HG03432 (cell line): Measurements from ENCODE around the gene HCRTR1.

Source experiments
- ATAC-seq: cut with Tn5 transposase; IDR thresholded peaks from one replicate; pipeline ENCODE4 v1.9.1; 2021; ENCODE audit warnings: mild to moderate bottlenecking, moderate library complexity; ENCODE audit not compliant: unreplicated experiment

HCRTR1 gene

GRCh38 chr1:31596737-31597097 lies 20.8 kb upstream of the HCRTR1 start:
- ATAC-seq, result no peak

GRCh38 chr1:31598980-31599379 lies 18.5 kb upstream of the HCRTR1 start:
- ATAC-seq, result no peak

GRCh38 chr1:31600641-31601040 lies 16.8 kb upstream of the HCRTR1 start:
- ATAC-seq, result no peak

- ATAC-seq, result no peak
Observed at GRCh38 chr1:31602081-31602480, 15.4 kb upstream of the HCRTR1 start.

GRCh38 chr1:31605908-31606427 lies 11.5 kb upstream of the HCRTR1 start:
- ATAC-seq, result peak; percentile 92

GRCh38 chr1:31607360-31607759 lies 10.1 kb upstream of the HCRTR1 start:
- no peak for ATAC-seq

GRCh38 chr1:31609514-31610118 lies 7.9 kb upstream of the HCRTR1 start:
- no peak for ATAC-seq

- ATAC-seq, result no peak
Observed at GRCh38 chr1:31614414-31615005, 3.0 kb upstream of the HCRTR1 start.

GRCh38 chr1:31615414-31615813 lies 2.1 kb upstream of the HCRTR1 start:
- ATAC-seq, result no peak

GRCh38 chr1:31615939-31616338 lies 1.6 kb upstream of the HCRTR1 start:
- ATAC-seq, result no peak

GRCh38 chr1:31617916-31618746 lies 642 bp downstream of the HCRTR1 start:
- peak; percentile 54 for ATAC-seq

GRCh38 chr1:31618916-31619846 lies 1.7 kb downstream of the HCRTR1 start:
- ATAC-seq, result no peak

- no peak for ATAC-seq
Observed at GRCh38 chr1:31620631-31621497, 3.4 kb downstream of the HCRTR1 start.

- no peak for ATAC-seq
Observed at GRCh38 chr1:31621498-31621820, 4.0 kb downstream of the HCRTR1 start.

GRCh38 chr1:31621847-31622730 lies 4.6 kb downstream of the HCRTR1 start:
- no peak for ATAC-seq

GRCh38 chr1:31623365-31623764 lies 5.9 kb downstream of the HCRTR1 start:
- no peak for ATAC-seq

GRCh38 chr1:31624309-31624708 lies 6.8 kb downstream of the HCRTR1 start:
- ATAC-seq, result no peak

- ATAC-seq, result no peak
Observed at GRCh38 chr1:31624731-31625514, 7.4 kb downstream of the HCRTR1 start.
